GM18873 (cell line): ENCODE measurements around the gene OXSM.
A peak's percentile ranks its signal among the peaks of the same experiment; 100 is the strongest.

ENCODE experiments used
- ATAC-seq: cut with Tn5 transposase; IDR thresholded peaks from one replicate; pipeline ENCODE4 v1.9.1; 2021; ENCODE audit warnings: mild to moderate bottlenecking, moderate library complexity, moderate number of reproducible peaks; ENCODE audit not compliant: unreplicated experiment, low FRiP score

The OXSM gene

GRCh38 chr3:25801786-25802185 is 11.9 kb downstream of the OXSM start:
- ATAC-seq = no peak

GRCh38 chr3:25803833-25804232 is 13.9 kb downstream of the OXSM start:
- ATAC-seq = no peak

GRCh38 chr3:25804676-25805075 is 14.8 kb downstream of the OXSM start:
- ATAC-seq = no peak

DNA sequence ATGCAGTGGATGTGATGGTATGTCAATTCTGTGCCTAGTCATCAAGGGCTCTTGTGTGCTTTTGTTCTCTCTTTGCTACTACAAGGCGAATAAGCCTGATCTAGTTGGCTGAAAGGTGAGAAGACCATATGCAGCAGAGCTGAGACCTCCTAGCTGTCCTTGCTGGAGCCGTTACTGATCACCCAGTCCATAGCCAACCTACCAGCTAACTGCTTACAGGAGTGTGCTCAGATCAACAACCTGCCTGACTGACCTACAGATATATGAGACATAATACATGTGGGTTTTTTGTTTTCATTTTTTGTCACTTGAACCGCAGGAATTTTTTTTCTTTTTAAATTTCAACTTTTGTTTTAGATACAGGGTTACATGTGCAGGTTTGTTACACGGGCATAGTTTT is 22.8 kb downstream of the OXSM start:
- ATAC-seq = no peak

- no peak for ATAC-seq
Measured at GRCh38 chr3:25817107-25817506, 27.2 kb downstream of the OXSM start.

DNA sequence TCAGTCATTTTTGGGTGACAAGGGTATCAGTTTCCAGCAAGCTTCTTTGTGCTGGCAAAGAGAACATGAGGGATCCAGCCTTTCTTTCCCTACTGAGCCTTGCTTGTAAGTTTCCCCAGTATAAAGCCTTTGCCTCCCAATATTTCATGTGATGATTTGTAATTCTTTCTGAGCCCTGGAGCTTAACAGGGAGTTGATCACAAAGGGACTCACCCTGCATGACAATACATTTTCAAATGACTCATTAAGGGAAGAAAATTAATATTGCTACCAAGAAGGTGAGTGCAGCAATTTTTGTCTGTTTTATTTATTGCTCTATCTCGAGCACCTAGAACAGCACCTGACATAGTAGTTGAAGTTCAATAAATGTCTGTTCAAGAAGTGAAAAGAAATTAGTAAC is 27.7 kb downstream of the OXSM start:
- no peak for ATAC-seq

DNA sequence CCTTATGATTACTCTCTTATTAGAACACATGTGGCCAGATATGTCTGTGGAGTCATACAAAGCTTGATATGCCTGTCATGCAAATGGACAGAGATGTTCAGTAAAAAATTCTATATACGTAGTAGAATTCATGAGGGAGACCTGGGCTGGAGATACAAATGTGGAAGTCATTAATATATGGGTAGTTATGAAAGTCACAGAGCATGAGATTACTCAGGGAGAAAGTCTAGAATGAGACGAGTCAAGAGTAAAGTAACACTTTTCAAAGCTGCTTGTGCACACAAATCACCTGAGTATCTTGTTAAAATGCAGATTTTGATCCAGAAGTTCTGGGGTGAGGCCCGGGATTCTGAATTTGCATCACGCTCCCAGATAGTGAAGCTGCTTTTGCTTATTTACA is 28.4 kb downstream of the OXSM start:
- no peak for ATAC-seq

- no peak for ATAC-seq
Measured at GRCh38 chr3:25820366-25820765, 30.5 kb downstream of the OXSM start.

DNA sequence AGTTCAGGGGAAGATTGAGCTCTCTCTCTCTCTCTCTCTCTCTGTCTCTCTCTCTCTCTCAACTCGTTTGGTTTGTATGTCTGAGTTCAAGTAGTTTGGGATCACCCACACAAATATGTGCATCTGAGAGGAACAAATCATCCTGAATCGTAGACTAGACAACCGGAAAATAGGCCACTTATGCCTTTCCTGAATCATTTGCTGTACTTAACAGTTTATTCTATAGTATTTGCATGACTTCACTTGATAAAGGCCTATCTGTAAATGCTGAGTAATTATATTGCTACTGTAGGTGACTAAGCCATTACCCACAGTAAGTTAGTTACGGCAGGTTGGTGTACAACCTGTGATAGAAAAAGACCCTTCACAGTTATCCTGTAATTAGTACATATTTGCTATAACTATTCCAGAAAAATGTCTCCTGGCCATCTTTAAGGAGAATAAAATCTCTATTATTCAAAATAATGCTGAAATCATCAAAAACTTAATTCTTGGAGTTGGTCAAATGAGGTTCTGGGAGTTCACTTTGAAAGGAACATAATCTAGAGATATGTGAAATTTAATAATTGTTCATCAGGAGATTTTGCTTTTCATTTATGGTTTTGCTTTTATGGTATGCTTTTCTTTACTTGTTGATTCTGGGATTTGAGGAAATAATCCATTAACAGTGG is 31.1 kb downstream of the OXSM start:
- ATAC-seq = no peak

- ATAC-seq = no peak
Measured at GRCh38 chr3:25821746-25822573, 32.1 kb downstream of the OXSM start.

- no peak for ATAC-seq
Measured at GRCh38 chr3:25823314-25823713, 33.4 kb downstream of the OXSM start.

- no peak for ATAC-seq
Measured at GRCh38 chr3:25826510-25826909, 36.6 kb downstream of the OXSM start.

- ATAC-seq = no peak
Measured at GRCh38 chr3:25830373-25831280, 40.7 kb downstream of the OXSM start.

GRCh38 chr3:25831578-25831977 is 41.7 kb downstream of the OXSM start:
- ATAC-seq = no peak

GRCh38 chr3:25834346-25834745 is 44.5 kb downstream of the OXSM start:
- peak; percentile 61 for ATAC-seq

- ATAC-seq = no peak
Measured at GRCh38 chr3:25836579-25836978, 46.7 kb downstream of the OXSM start.

- ATAC-seq = no peak
Measured at GRCh38 chr3:25837038-25837437, 47.1 kb downstream of the OXSM start.

DNA sequence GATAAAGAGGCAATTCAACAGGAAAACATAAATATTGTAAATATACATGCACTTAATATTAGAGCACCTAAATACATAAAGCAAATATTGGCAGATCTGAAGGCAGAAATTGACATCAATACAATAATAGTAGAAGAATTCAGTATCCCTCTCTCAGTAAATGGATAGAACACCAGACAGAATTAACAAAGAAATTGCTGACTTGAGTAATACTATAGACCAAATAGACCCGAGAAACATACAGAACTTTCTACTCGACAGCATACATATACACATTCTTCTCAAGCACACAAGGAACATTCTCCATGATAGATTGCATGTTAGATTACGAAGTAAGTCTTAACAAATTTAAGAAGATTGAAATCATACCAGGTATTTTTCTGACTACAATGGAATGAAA is 50.2 kb downstream of the OXSM start:
- ATAC-seq = no peak

- no peak for ATAC-seq
Measured at GRCh38 chr3:25843332-25843731, 53.4 kb downstream of the OXSM start.
